Thyroid gland (tissue), 4 donors: ENCODE data around the gene TCERG1L. TPM values are rescaled to one million over a fixed set of nuclear protein-coding genes. Genes with fewer than 3 reads are reported as not detected.

Experiments
- DNase-seq, 2 donors: peaks; one replicate each; pipeline ENCODE4 v3.0.0-alpha.2; 2019
- H3K27ac ChIP-seq, 3 donors: fragments of 200-600 bp; sonication (generic); 1 replicate in 2 of 3; 2 replicates in 1 of 3; pipeline ENCODE4 v1.5.1; 2016 to 2019; ENCODE audit warnings: mild to moderate bottlenecking in 1 of 3, moderate library complexity in 1 of 3
- H3K27me3 ChIP-seq: fragments of 200-600 bp; sonication (generic); one replicate; pipeline ENCODE4 v1.5.1; 2019
- H3K36me3 ChIP-seq, 2 donors: fragments of 200-600 bp; sonication (generic); one replicate each; pipeline ENCODE4 v1.5.1; 2016 to 2019
- H3K4me1 ChIP-seq, 2 donors: fragments of 200-600 bp; sonication (generic); one replicate each; pipeline ENCODE4 v1.5.1; 2017 to 2019
- H3K4me3 ChIP-seq, 3 donors: fragments of 200-600 bp; sonication (generic); replicated peaks in 1 of 3; 1 replicate in 2 of 3; 2 replicates in 1 of 3; pipeline ENCODE4 v1.5.1; 2016; ENCODE audit warnings: mild to moderate bottlenecking in 1 of 3
- H3K9me3 ChIP-seq: fragments of 200-600 bp; sonication (generic); one replicate; pipeline ENCODE4 v1.5.1; 2017
- POLR2A ChIP-seq, 2 donors: fragments of 450-650 bp; IDR thresholded peaks; one replicate each; pipeline ENCODE4 v1.6.1; 2017; ENCODE audit warnings: antibody characterized with exemption in 2 of 2, mild to moderate bottlenecking in 2 of 2, moderate library complexity in 1 of 2
- WGBS, 2 donors: methylation state at CpG; one replicate each; pipeline ENCODE4 v1.1.5; 2017; 5-methylcytosine and 5-hydroxymethylcytosine counted together
- intact Hi-C: fragments of 100-400 bp; cut with DNase I; formaldehyde crosslinking; loops from one replicate; pipeline ENCODE4 v1.15.1; 2023
- total RNA-seq, 4 donors: library from RNA; depleted of rRNA; stranded (reverse); fragments of >200 nt; gene quantifications; one replicate each; pipeline ENCODE4 v1.2.3, GENCODE V29; 2016
- TF ChIP-seq, protein P1 (sequence below), 6 experiments: fragments of 200-600 bp in 3 of 6; fragments of 450-650 bp in 3 of 6; sonication (generic) in 3 of 6; IDR thresholded peaks; one replicate each; pipeline ENCODE4 v1.5.1; 2016 to 2019; ENCODE audit warnings: antibody characterized with exemption in 6 of 6, mild to moderate bottlenecking in 2 of 6, inconsistent platforms in 1 of 6, moderate library complexity in 1 of 6

TCERG1L gene
- total RNA-seq, 4 donors from 2014 or later = 4.3 to 23.6 (median 8.2) TPM

GRCh38 chr10:131071721-131072120, 239.8 kb downstream of the TCERG1L start:
- WGBS, 2 donors = 87 to 94% methylated on average over 7 of the region's 7 CpGs
- Histone ChIP-seq H3K27me3 (no peaks in the 10 kb centered on the region), H3K27ac (no peak overlapping the region), H3K4me3 (no peak overlapping the region), H3K36me3 (no peaks in the 10 kb centered on the region), H3K9me3 (no peaks in the 10 kb centered on the region), H3K4me1 (no peaks in the 10 kb centered on the region)
- no peak for DNase-seq
- intact Hi-C loops = no loop called here
- TF ChIP-seq, protein P1, sequence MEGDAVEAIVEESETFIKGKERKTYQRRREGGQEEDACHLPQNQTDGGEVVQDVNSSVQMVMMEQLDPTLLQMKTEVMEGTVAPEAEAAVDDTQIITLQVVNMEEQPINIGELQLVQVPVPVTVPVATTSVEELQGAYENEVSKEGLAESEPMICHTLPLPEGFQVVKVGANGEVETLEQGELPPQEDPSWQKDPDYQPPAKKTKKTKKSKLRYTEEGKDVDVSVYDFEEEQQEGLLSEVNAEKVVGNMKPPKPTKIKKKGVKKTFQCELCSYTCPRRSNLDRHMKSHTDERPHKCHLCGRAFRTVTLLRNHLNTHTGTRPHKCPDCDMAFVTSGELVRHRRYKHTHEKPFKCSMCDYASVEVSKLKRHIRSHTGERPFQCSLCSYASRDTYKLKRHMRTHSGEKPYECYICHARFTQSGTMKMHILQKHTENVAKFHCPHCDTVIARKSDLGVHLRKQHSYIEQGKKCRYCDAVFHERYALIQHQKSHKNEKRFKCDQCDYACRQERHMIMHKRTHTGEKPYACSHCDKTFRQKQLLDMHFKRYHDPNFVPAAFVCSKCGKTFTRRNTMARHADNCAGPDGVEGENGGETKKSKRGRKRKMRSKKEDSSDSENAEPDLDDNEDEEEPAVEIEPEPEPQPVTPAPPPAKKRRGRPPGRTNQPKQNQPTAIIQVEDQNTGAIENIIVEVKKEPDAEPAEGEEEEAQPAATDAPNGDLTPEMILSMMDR (IDR thresholded peaks at IDR 0.05) = no peak
- no peak for TF ChIP-seq POLR2A (IDR thresholded peaks at IDR 0.05)

DNA sequence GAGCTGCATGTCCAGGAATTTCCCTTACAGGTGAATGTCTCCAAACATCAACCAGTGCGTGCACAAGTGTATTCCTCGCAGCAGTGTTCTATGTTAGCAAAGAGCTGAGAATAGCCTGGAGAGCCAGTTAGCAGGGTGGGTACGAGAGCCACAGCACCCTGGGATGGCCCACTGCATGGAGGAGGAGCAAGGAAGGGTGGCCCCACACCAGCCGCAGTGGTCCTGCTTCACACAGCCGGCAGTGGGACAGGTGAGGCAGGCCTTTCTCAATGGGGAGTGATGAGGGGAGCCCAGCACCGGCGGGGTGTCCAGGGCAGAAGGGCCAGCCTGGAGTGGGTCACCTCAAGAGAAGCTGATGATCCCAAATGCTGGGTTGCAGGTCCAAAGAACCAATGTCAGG, 240.7 kb downstream of the TCERG1L start:
- Histone ChIP-seq H3K4me3 (no peak overlapping the region), H3K27ac (no peak overlapping the region), H3K36me3 (no peaks in the 10 kb centered on the region), H3K4me1 (no peaks in the 10 kb centered on the region), H3K9me3 (no peaks in the 10 kb centered on the region), H3K27me3 (no peaks in the 10 kb centered on the region)
- intact Hi-C loops = no loop called here
- TF ChIP-seq POLR2A (IDR thresholded peaks at IDR 0.05) = no peak
- TF ChIP-seq, protein P1 (IDR thresholded peaks at IDR 0.05) = no peak
- 66 to 85% methylated on average over 7 of the region's 7 CpGs for WGBS, 2 donors
- DNase-seq = no peak

- Histone ChIP-seq H3K4me1 (no peaks in the 10 kb centered on the region), H3K27ac (no peak overlapping the region), H3K9me3 (no peaks in the 10 kb centered on the region), H3K27me3 (no peaks in the 10 kb centered on the region), H3K4me3 (no peak overlapping the region), H3K36me3 (no peaks in the 10 kb centered on the region)
- no peak for TF ChIP-seq POLR2A (IDR thresholded peaks at IDR 0.05)
- TF ChIP-seq, protein P1 (IDR thresholded peaks at IDR 0.05) = no peak
- no peak for DNase-seq
- intact Hi-C loops = no loop called here
- 61 to 62% methylated on average over 6 of the region's 6 CpGs for WGBS, 2 donors
Measured at GRCh38 chr10:131068760-131069159, 242.8 kb downstream of the TCERG1L start.

DNA sequence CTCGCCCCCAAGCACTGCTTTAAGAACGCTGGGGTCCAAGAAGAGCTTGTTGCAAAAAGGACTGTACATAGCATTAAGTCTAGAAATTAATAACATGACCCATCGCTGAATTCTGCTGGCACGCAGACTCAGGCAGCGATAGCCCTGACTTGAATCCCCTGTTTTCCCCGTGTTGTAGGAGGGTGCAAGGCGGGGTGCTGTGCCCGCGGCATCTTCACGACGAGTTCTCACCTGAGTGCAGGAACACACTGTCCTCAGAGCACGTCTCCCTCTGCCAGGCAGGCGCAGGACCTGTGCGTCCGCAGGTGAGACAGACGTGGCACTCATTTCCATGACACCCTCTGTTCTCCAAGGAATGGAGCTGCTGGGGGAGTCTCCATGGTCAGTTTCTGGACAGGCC, 243.2 kb downstream of the TCERG1L start:
- no peak overlapping the region for H3K27ac ChIP-seq
- H3K9me3 ChIP-seq = no peaks in the 10 kb centered on the region
- TF ChIP-seq POLR2A (IDR thresholded peaks at IDR 0.05) = no peak
- TF ChIP-seq, protein P1 (IDR thresholded peaks at IDR 0.05) = no peak
- H3K4me1 ChIP-seq = no peaks in the 10 kb centered on the region
- H3K27me3 ChIP-seq = no peaks in the 10 kb centered on the region
- no peaks in the 10 kb centered on the region for H3K36me3 ChIP-seq
- no peak for DNase-seq
- WGBS, 2 donors = 88 to 93% methylated on average over 6 to 16 of the region's 16 CpGs
- intact Hi-C loops = no loop called here
- H3K4me3 ChIP-seq = no peak overlapping the region

- Histone ChIP-seq H3K36me3 (no peaks in the 10 kb centered on the region), H3K27me3 (no peaks in the 10 kb centered on the region), H3K4me3 (no peak overlapping the region), H3K27ac (no peak overlapping the region), H3K4me1 (no peaks in the 10 kb centered on the region), H3K9me3 (no peaks in the 10 kb centered on the region)
- intact Hi-C loops = no loop called here
- 93 to 100% methylated on average over 1 to 4 of the region's 4 CpGs for WGBS, 2 donors
- DNase-seq = no peak
- TF ChIP-seq, protein P1 (IDR thresholded peaks at IDR 0.05) = no peak
- TF ChIP-seq POLR2A (IDR thresholded peaks at IDR 0.05) = no peak
Measured at GRCh38 chr10:131067690-131068089, 243.8 kb downstream of the TCERG1L start.
